Right cardiac atrium (tissue), 5 donors: ENCODE results near the gene ZBTB20. TPM values are rescaled to one million over a fixed set of nuclear protein-coding genes. Genes with fewer than 3 reads are reported as not detected.
A peak's percentile ranks its signal among the peaks of the same experiment; 100 is the strongest.

Source experiments
- ATAC-seq, 2 donors: fragments of 200-7000 bp; cut with Tn5 transposase; one replicate each; pipeline versions ENCODE4 v1.8.0 to v1.9.1; 2020; ENCODE audit warnings: moderate library complexity in 2 of 2, mild to moderate bottlenecking in 1 of 2
- DNase-seq, 3 donors: peaks; one replicate each; pipeline ENCODE4 v3.0.0-alpha.2; 2020
- H3K27ac ChIP-seq: one replicate; pipeline ENCODE4 v1.5.1; 2013; ENCODE audit warnings: mild to moderate bottlenecking, low read length, control low read depth, moderate library complexity
- H3K27me3 ChIP-seq: one replicate; pipeline ENCODE4 v1.6.1; 2013; ENCODE audit not compliant: control insufficient read depth, insufficient read depth
- H3K4me1 ChIP-seq: one replicate; pipeline ENCODE4 v1.6.1; 2013; ENCODE audit warnings: low read length; ENCODE audit not compliant: control insufficient read depth, insufficient read depth
- H3K4me3 ChIP-seq: one replicate; pipeline ENCODE4 v1.5.1; 2013; ENCODE audit warnings: low read length, control low read depth
- H3K9me3 ChIP-seq: one replicate; pipeline ENCODE4 v1.6.1; 2013; ENCODE audit warnings: low read length; ENCODE audit not compliant: control insufficient read depth
- WGBS: extraction: QIAGEN DNeasy Blood & Tissue Kit; methylation state at CpG from one replicate; pipeline ENCODE4 v1.1.7; 2013; 5-methylcytosine and 5-hydroxymethylcytosine counted together
- intact Hi-C, 4 donors: fragments of 100-400 bp; cut with DNase I; formaldehyde crosslinking; loops; one replicate each; pipeline versions ENCODE4 v1.11.0 to v1.14.0; 2022 to 2023
- polyA plus RNA-seq: library from polyadenylated mRNA; stranded (reverse); fragments of 200-250 nt; gene quantifications from one replicate; pipeline ENCODE4 v1.2.3, GENCODE V29; 2013
- total RNA-seq, 4 donors: library from RNA; stranded (reverse); fragmentation: NEBNext Ultra II Directional; extraction: Animal tissue kit (Norgen Biotek cat#: 25700); gene quantifications; one replicate each; pipeline ENCODE4 v1.2.1, GENCODE V29; 2021
- donor health status: healthy with polysubstance abuse.
- donor health status: DM: no; HTN: yes; CAD: no.
- donor health status: DM: no; HTN: no; CAD: no.
- donor health status: DM: no; HTN: yes; CAD: no; lungs with severe emphysema.
- donor health status: DM: yes; HTN: yes; CAD: no.

The ZBTB20 gene
- total and polyA plus RNA-seq, 5 donors: 6.5 to 87.9 (median 75.5) TPM

DNA sequence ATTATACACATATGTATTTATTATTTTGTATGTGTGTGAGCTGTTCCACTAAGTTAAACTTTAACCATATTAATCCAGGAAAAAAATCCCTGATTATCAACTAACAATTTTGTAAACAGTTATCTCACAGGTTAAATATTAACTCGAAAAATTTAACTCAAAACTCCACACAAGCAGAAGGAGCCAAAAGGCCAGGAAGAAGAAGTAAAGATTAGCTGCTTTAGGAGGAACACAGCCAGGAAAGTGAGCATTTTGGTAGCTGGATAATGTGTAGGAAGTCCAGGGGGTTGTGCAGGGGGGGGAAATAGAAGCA lies 428.2 kb downstream of the ZBTB20 start:
- intact Hi-C loops: no loop called here
- Histone ChIP-seq H3K27me3 (no peaks in the 10 kb centered on the region), H3K27ac (no peak overlapping the region), H3K4me3 (no peak overlapping the region), H3K4me1 (peaks cover 3% of the 10 kb centered on the region), H3K9me3 (no peaks in the 10 kb centered on the region)
- DNase-seq: no peak
- no peak for ATAC-seq
- WGBS: 31% methylated on average over 1 of the region's 1 CpG

GRCh38 chr3:114718071-114718897 lies 428.8 kb downstream of the ZBTB20 start:
- H3K4me1 ChIP-seq: peaks cover 3% of the 10 kb centered on the region
- H3K27ac ChIP-seq: no peak overlapping the region
- no peaks in the 10 kb centered on the region for H3K9me3 ChIP-seq
- WGBS: 77% methylated on average over 7 of the region's 7 CpGs
- H3K27me3 ChIP-seq: no peaks in the 10 kb centered on the region
- DNase-seq (no peak), ATAC-seq (peak; percentile 51 to 55)
- intact Hi-C loops: no loop called here
- no peak overlapping the region for H3K4me3 ChIP-seq

- Histone ChIP-seq H3K4me3 (no peak overlapping the region), H3K9me3 (no peaks in the 10 kb centered on the region), H3K4me1 (peaks cover 2% of the 10 kb centered on the region), H3K27me3 (no peaks in the 10 kb centered on the region), H3K27ac (no peak overlapping the region)
- no peak for ATAC-seq
- DNase-seq: no peak
- intact Hi-C loops: no loop called here
Measured at GRCh38 chr3:114716916-114717315, 430.2 kb downstream of the ZBTB20 start.

- intact Hi-C loops: no loop called here
- no peak overlapping the region for H3K27ac ChIP-seq
- no peak for ATAC-seq
- DNase-seq: no peak
- WGBS: 82% methylated on average over 5 of the region's 5 CpGs
- H3K4me3 ChIP-seq: no peak overlapping the region
- H3K9me3 ChIP-seq: no peaks in the 10 kb centered on the region
- H3K27me3 ChIP-seq: no peaks in the 10 kb centered on the region
- H3K4me1 ChIP-seq: peaks cover 2% of the 10 kb centered on the region
Measured at GRCh38 chr3:114716126-114716525, 431.0 kb downstream of the ZBTB20 start.

DNA sequence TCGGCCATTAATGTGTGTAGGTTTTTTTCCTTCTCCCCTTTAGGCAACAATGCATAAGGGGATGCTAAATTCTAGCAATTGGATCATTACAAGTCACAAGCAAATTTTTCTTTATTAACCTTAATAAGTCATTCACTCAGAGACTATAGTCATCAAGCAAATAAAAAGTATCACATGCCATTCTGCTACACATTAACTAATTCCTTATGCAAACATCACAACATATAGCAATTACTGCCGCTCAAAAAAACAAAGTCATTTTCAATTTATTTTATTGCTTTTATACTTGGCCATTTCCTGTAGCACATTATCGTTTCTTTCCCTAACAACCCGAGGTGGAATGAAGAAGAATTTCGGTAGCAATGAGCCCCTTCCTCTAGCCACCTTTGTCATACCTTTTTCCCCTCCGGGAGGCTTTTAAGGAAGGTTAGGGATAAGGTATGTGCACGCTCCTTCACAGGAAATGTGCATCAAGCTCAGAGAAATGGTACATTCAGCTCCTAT lies 432.1 kb downstream of the ZBTB20 start:
- Histone ChIP-seq H3K27me3 (no peaks in the 10 kb centered on the region), H3K4me1 (peaks cover 2% of the 10 kb centered on the region), H3K27ac (no peak overlapping the region), H3K4me3 (no peak overlapping the region), H3K9me3 (no peaks in the 10 kb centered on the region)
- ATAC-seq (no peak), DNase-seq (no peak)
- whole genome bisulfite sequencing: 87% methylated on average over 7 of the region's 7 CpGs
- intact Hi-C loops: no loop called here

DNA sequence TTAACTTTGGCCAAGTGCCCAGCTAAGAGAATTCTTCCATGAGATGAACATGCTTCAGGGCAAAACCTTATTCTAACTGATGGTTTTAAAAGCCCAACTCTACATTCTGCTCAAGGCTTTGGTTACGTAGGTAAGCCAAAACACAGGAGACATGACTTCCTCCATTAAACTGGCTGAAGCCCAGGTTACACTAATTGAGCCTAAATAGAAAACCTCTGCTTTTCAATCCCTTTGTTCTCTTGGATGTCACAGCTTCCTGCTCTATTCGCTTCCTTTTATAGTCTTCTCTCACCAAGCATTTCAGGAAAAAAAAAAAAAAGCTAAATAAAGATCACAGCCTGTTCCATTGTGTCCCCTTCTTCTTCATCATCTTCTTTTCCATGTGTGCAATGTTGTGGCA lies 432.9 kb downstream of the ZBTB20 start:
- Histone ChIP-seq H3K27me3 (no peaks in the 10 kb centered on the region), H3K27ac (no peak overlapping the region), H3K9me3 (no peaks in the 10 kb centered on the region), H3K4me3 (no peak overlapping the region), H3K4me1 (peaks cover 2% of the 10 kb centered on the region)
- ATAC-seq (no peak), DNase-seq (no peak)
- 73% methylated on average over 2 of the region's 2 CpGs for WGBS
- intact Hi-C loops: no loop called here

DNA sequence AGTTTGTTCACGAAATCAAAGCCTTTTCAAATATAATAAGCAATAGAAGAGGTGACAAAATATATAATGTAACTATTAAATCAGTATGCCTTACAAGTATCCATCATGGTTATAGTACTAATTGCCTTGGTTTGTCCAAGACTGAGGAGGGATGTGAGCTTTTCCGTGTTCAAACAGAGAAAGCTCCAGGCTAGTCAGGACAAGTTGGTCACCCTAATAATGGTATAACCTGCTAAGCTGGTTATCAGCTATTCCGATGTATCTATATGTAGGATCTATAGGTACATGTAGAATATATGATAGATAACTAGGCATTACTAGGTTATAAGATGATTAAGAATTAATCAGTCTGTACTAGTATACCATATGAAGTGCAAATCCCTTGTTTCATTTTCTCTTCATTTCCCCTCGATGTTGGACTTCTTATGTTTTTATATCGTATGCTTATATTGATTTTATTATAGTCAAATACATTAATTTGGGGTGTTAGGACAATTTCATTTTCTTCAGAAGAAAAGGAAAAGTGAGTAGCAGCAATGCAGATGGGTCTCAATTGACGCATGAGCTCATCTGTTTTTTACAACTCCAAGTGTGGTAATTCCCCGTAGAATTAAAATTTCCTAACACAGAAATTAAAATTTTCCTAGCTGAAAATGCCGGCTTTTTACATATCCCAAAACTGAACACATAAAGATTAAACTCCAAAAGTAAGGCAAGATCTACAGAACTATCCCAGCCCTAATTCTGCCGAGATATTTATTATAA lies 434.2 kb downstream of the ZBTB20 start:
- ATAC-seq (no peak), DNase-seq (no peak)
- Histone ChIP-seq H3K4me1 (peaks cover 2% of the 10 kb centered on the region), H3K27me3 (no peaks in the 10 kb centered on the region), H3K9me3 (no peaks in the 10 kb centered on the region), H3K4me3 (no peak overlapping the region), H3K27ac (no peak overlapping the region)
- WGBS: 87% methylated on average over 9 of the region's 9 CpGs
- intact Hi-C loops: no loop called here

- ATAC-seq (no peak), DNase-seq (no peak)
- Histone ChIP-seq H3K9me3 (no peaks in the 10 kb centered on the region), H3K4me3 (no peak overlapping the region), H3K27me3 (no peaks in the 10 kb centered on the region), H3K27ac (no peak overlapping the region), H3K4me1 (peaks cover 5% of the 10 kb centered on the region)
- intact Hi-C loops: no loop called here
- 62% methylated on average over 2 of the region's 2 CpGs for WGBS
Measured at GRCh38 chr3:114711321-114711886, 435.7 kb downstream of the ZBTB20 start.

- WGBS: 100% methylated on average over 1 of the region's 1 CpG
- intact Hi-C loops: no loop called here
- Histone ChIP-seq H3K9me3 (no peaks in the 10 kb centered on the region), H3K27ac (no peak overlapping the region), H3K27me3 (no peaks in the 10 kb centered on the region), H3K4me1 (peaks cover 4% of the 10 kb centered on the region), H3K4me3 (no peak overlapping the region)
- DNase-seq: no peak
- ATAC-seq: no peak
Measured at GRCh38 chr3:114709102-114709501, 438.0 kb downstream of the ZBTB20 start.

DNA sequence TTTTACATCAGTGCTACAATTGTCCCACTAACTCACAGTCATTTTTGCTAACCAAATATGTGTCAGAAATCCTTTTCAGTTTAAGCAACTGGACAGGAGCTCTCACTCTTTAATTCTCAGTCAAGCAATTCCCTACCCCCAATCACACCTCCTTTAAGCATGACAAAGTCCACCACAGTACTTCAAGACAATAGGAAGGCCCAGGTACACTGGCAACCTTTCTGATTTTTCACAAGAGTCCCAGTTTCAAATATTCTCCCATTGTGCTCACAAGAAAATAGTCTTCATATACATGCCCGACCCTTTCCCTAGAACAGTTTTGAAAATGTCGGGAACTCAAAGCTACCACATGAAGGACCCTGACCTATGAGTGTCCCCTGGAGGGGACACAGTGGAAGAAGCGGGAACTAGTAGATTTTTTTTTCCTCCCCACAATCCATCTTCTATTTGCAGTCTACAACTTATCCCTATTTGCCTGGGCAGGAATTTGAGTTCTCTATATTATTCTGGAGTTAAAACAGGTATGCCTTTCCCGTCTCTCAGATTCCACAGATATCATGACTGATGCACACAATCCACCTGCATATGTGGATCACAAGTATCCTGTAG lies 439.7 kb downstream of the ZBTB20 start:
- ATAC-seq (no peak), DNase-seq (no peak)
- H3K27ac ChIP-seq: no peak overlapping the region
- H3K4me3 ChIP-seq: no peak overlapping the region
- intact Hi-C loops: no loop called here
- no peaks in the 10 kb centered on the region for H3K27me3 ChIP-seq
- peaks cover 3% of the 10 kb centered on the region for H3K4me1 ChIP-seq
- no peaks in the 10 kb centered on the region for H3K9me3 ChIP-seq
- WGBS: 97% methylated on average over 4 of the region's 4 CpGs
